HEK293T (cell line): Measurements from ENCODE around the gene UNC45A.
A peak's percentile ranks its signal among the peaks of the same experiment; 100 is the strongest.

ENCODE experiments used
- CTBP1 ChIP-seq: fragments of 450-650 bp; IDR thresholded peaks from 2 replicates; pipeline ENCODE4 v1.6.1; 2016; ENCODE audit warnings: borderline replicate concordance
- FOXA1 ChIP-seq: fragments of 450-650 bp; IDR thresholded peaks from 2 replicates; pipeline ENCODE4 v1.6.1; 2016; ENCODE audit warnings: mild to moderate bottlenecking
- HDGF ChIP-seq: fragments of 450-650 bp; IDR thresholded peaks from 2 replicates; pipeline ENCODE4 v1.6.1; 2017; ENCODE audit warnings: antibody characterized with exemption, borderline replicate concordance
- SUZ12 ChIP-seq: fragments of 450-650 bp; IDR thresholded peaks from 2 replicates; pipeline ENCODE4 v1.6.1; 2016; ENCODE audit warnings: mild to moderate bottlenecking
- TF ChIP-seq, protein P1 (sequence below): fragments of 450-650 bp; IDR thresholded peaks from 2 replicates; pipeline ENCODE4 v1.6.1; 2016

DNA sequence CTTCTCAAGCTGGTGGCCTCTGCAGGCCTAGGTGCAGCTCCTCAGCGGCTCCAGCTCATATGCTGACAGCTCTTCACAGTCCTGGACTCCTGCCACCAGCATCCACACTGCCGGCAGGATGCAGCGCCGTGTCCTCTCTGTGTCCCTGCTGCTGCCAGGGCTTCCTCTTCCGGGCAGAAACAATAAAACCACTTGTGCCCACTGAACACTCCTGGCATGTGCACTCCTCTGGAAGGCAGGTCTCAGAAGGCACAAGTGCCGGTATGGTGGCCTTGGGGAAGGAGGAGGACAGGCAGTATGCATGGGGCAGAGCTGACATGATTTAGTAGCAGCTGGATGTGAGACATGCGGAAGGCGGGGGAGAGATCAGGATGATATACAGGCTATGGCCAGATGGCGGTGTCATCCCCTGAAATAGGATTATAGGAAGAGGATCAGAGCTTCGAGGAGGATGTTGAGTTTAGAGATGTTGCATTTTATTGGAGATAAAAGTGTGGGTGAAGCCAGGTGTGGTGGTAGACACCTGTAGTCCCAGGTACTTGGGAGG lies 39.4 kb upstream of the UNC45A start:
- no peak for TF ChIP-seq FOXA1
- no peak for TF ChIP-seq SUZ12
- no peak for TF ChIP-seq CTBP1
- TF ChIP-seq, protein P1, sequence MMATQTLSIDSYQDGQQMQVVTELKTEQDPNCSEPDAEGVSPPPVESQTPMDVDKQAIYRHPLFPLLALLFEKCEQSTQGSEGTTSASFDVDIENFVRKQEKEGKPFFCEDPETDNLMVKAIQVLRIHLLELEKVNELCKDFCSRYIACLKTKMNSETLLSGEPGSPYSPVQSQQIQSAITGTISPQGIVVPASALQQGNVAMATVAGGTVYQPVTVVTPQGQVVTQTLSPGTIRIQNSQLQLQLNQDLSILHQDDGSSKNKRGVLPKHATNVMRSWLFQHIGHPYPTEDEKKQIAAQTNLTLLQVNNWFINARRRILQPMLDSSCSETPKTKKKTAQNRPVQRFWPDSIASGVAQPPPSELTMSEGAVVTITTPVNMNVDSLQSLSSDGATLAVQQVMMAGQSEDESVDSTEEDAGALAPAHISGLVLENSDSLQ, result peak; percentile 82
- no peak for TF ChIP-seq HDGF
